NB4 (cell line): ENCODE data around the gene TTC39B.

ENCODE experiments used
- DNase-seq: peaks from one replicate; pipeline ENCODE4 v3.0.0; 2010; ENCODE audit warnings: low read depth
- H3K4me3 ChIP-seq: one replicate; pipeline ENCODE4 v1.5.1; 2011; ENCODE audit warnings: mild to moderate bottlenecking, low read depth, low read length, moderate library complexity
- MAX ChIP-seq: IDR thresholded peaks from 2 replicates; pipeline ENCODE4 v1.6.1; 2011; ENCODE audit warnings: low read depth, low read length
- MYC ChIP-seq: IDR thresholded peaks from 2 replicates; pipeline ENCODE4 v1.6.1; 2011; ENCODE audit warnings: low read depth, low read length
- POLR2A ChIP-seq: IDR thresholded peaks from 2 replicates; pipeline ENCODE4 v1.6.1; 2011; ENCODE audit warnings: mild to moderate bottlenecking; ENCODE audit not compliant: insufficient read length; ENCODE audit errors: extremely low read depth
- TF ChIP-seq, protein P1 (sequence below): IDR thresholded peaks from one replicate; pipeline ENCODE4 v1.5.1; 2012; ENCODE audit warnings: low read depth, low read length

Gene TTC39B

DNA sequence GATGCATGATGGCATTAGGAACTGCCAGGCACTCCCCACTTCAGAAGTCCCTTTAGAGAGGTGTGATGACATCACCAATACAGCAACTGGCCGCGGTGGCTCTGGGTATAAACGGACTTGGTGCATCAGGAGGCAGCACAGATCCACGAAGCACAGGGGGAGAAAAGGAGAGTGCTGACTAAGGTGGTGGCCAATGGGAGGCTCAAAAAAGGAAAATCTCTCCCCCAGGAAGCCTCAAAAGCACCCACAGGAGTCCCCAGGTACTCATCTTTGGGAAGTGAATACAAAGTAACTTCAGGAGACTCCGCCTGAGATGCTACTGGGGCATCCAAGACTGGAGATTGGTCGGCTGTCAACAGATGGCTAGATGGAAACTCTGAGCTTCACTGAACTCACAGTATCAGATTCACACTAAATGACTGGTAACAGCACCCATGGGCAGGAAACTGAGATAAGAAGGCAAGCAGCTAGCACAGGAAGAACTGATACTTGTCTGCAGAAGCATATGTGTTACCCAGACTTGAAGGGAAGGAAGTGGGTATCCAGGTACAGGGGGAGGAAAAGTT is 7.6 kb downstream of the TTC39B start:
- no peak overlapping the region for H3K4me3 ChIP-seq
- DNase-seq, result no peak
- TF ChIP-seq MYC, result no peak
- TF ChIP-seq POLR2A, result no peak
- TF ChIP-seq MAX, result no peak
- TF ChIP-seq, protein P1, sequence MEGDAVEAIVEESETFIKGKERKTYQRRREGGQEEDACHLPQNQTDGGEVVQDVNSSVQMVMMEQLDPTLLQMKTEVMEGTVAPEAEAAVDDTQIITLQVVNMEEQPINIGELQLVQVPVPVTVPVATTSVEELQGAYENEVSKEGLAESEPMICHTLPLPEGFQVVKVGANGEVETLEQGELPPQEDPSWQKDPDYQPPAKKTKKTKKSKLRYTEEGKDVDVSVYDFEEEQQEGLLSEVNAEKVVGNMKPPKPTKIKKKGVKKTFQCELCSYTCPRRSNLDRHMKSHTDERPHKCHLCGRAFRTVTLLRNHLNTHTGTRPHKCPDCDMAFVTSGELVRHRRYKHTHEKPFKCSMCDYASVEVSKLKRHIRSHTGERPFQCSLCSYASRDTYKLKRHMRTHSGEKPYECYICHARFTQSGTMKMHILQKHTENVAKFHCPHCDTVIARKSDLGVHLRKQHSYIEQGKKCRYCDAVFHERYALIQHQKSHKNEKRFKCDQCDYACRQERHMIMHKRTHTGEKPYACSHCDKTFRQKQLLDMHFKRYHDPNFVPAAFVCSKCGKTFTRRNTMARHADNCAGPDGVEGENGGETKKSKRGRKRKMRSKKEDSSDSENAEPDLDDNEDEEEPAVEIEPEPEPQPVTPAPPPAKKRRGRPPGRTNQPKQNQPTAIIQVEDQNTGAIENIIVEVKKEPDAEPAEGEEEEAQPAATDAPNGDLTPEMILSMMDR, result no peak

- TF ChIP-seq POLR2A, result no peak
- no peak for TF ChIP-seq MAX
- DNase-seq, result no peak
- H3K4me3 ChIP-seq, result no peak overlapping the region
These were observed 8.7 kb downstream of the TTC39B start for GRCh38 chr9:15298362-15298761.

- TF ChIP-seq MAX, result peak; percentile 31; the same call in 1 of the 2 replicates
- TF ChIP-seq MYC, result no peak
- TF ChIP-seq POLR2A, result no peak
- TF ChIP-seq, protein P1, result no peak
- H3K4me3 ChIP-seq, result peak overlapping the region; percentile 48
- peak; percentile 47 for DNase-seq
These were observed 11.1 kb downstream of the TTC39B start for GRCh38 chr9:15295761-15296405.

- no peak for DNase-seq
- TF ChIP-seq MYC (no peak), MAX (no peak), POLR2A (no peak)
- TF ChIP-seq, protein P1, result no peak
- no peak overlapping the region for H3K4me3 ChIP-seq
These were observed 12.4 kb downstream of the TTC39B start for GRCh38 chr9:15294604-15295003.

GRCh38 chr9:15293804-15294316 is 13.2 kb downstream of the TTC39B start:
- DNase-seq, result no peak
- TF ChIP-seq MYC (no peak), MAX (no peak), POLR2A (no peak)
- TF ChIP-seq, protein P1, result no peak
- H3K4me3 ChIP-seq, result no peak overlapping the region

GRCh38 chr9:15293084-15293483 is 13.9 kb downstream of the TTC39B start:
- DNase-seq, result no peak
- no peak overlapping the region for H3K4me3 ChIP-seq
- TF ChIP-seq, protein P1, result no peak
- TF ChIP-seq MYC (no peak), POLR2A (no peak), MAX (no peak)
